GM12872 (cell line): ENCODE measurements around the gene B9D2.

Experiments used
- TF ChIP-seq, protein P1 (sequence below): IDR thresholded peaks from 3 replicates; pipeline ENCODE4 v1.5.1; 2011; ENCODE audit warnings: low read depth, mild to moderate bottlenecking, low read length, moderate library complexity; ENCODE audit not compliant: insufficient read depth

B9D2 gene

DNA sequence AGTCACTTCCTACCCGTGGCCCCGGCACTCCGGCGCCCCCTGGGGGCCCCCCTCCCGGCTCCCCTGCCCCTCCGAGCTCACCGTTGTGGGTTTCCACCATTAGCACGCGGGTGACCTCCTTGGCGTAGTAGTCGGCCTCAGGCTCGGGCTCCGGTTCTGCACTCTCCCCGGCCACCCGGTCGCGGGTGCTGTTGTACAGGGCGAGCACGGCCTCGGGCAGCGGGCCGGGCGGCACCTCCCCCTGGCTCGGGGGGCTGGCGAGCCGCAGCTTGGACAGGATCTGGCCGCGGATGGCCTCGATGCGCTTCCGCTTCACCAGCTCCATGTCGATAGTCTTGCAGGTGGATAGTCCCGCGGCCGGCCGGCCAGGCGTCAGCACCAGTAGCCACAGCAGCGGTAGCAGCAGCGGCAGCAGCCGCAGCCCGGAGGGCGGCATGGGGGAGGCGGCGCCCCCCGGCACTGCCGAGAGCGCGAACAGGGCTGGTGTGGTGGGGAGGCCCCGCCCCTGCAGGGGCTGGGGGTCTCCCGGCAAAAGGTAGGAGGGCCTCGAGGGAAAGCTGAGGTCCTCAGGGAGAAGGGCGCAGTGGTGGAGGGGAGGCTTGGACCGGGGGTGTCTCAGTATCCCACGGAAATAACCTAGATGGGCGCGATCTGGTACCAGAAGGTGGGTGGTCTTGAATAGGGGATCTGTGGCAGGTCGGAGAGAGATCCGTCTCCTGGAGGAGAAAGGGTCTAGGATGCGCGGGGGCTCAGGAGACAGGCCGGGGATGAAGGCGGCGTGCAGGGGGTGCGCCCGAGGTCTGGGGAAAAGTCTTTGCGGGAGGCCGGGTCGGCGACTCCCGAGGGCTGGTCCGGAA lies 11.1 kb downstream of the B9D2 start:
- TF ChIP-seq, protein P1, sequence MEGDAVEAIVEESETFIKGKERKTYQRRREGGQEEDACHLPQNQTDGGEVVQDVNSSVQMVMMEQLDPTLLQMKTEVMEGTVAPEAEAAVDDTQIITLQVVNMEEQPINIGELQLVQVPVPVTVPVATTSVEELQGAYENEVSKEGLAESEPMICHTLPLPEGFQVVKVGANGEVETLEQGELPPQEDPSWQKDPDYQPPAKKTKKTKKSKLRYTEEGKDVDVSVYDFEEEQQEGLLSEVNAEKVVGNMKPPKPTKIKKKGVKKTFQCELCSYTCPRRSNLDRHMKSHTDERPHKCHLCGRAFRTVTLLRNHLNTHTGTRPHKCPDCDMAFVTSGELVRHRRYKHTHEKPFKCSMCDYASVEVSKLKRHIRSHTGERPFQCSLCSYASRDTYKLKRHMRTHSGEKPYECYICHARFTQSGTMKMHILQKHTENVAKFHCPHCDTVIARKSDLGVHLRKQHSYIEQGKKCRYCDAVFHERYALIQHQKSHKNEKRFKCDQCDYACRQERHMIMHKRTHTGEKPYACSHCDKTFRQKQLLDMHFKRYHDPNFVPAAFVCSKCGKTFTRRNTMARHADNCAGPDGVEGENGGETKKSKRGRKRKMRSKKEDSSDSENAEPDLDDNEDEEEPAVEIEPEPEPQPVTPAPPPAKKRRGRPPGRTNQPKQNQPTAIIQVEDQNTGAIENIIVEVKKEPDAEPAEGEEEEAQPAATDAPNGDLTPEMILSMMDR: peak; percentile 83

DNA sequence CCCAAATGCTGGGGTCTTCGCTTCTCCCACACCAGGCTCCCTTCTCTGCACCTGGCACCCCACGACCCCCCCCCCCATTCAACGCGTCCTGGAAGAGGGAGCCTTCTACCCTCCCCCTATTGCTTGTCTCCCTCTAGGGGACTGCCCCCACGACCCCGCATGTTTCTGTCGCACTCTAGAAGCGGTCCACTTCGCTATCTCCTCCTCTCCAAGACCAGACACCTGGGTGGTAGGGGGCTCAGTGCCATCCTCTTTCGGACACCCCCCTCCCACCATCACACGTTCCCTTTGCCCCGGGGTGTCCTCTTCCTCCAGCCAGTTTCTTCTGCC lies 11.7 kb downstream of the B9D2 start:
- TF ChIP-seq, protein P1: no peak

DNA sequence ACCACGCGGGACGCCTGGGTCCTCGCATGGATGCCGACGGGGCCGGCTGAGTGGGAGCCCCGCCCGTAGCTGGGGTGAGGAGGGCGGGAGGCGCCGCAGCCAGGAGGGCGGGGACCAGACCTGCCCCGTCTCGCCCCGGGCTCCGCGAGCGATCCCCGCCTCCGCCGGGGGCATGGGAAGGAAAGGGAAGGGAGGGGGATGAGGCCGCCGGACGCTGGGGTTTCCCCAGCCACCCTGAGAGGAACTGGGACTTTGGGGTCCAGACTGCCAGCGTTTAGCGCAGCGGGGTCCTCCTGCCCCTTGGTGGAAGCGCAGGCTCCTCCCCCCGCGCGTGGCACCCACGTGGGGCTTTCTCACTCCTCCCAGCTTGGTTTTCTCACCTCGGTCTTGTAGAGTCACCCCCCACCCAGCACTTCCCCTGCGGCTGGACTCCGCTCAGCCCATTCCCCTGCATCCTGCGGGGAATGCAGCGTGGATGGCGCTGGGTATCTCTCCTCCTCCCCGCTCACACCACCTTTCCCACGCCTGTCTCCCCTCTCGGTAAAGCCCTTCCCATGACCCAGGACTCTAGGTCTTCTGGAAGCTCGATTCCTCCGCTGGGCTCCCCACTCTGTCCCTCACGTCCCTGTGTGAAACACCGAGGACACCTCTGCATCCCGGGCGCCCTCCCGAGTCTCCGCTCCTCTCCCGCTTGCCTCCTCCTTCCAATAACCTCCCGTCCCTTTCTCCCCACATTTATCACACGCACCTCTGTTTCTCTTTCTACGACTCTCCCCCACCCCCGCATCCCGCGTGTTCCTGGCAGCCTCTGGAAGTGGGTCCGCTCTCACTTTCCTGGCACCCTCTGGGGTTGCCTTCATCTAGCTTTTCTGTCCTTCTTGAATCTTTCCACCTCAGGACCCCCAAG lies 12.4 kb downstream of the B9D2 start:
- TF ChIP-seq, protein P1: no peak

DNA sequence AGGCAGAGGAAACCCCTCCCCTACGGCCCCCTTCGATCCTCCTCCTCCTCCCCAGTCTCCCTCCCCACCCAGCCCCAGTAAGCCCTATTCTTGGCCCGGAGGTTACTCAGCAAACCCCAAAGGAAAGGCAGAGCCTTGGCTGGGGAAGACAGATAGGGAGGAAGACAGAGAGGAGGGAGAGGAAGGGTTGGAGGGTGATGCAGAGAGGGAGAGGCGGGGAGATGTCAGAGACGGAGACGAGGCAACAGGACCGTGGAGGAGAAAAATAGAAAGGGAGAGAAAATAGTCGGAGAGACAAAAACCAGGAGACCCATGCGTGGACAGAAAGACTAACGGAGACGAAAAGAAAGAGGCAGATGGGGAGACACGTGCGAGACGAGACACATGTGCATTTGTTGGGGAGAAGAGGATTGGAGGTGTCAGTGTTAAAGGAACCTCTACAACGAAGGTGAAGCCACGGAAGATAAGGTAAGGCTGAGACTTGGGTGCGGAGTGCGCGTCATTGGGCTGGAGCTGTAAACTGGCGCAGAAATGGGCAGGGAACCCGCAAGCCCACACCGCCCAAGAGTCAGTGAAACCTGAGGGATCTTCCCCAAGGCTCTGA lies 13.1 kb downstream of the B9D2 start:
- TF ChIP-seq, protein P1: no peak

DNA sequence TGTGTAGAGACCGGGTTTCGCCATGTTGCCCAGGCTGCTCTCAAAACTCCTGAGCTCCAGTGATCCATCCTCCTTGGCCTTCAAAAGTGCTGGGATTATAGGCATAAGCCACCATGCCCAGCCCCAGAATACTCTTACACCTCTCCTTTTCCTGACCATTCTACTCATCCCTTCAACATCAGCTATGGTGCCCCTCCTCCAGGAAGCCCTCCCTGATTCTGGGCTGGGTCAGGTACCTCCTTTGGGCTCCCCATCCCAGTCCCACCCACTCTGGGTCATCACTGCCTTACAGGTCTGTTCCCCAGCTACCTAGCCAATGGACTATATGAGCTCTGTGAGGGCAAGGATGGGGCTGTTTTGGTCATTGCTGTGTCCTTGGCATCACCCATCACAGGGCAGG lies 19.8 kb downstream of the B9D2 start:
- TF ChIP-seq, protein P1: no peak

DNA sequence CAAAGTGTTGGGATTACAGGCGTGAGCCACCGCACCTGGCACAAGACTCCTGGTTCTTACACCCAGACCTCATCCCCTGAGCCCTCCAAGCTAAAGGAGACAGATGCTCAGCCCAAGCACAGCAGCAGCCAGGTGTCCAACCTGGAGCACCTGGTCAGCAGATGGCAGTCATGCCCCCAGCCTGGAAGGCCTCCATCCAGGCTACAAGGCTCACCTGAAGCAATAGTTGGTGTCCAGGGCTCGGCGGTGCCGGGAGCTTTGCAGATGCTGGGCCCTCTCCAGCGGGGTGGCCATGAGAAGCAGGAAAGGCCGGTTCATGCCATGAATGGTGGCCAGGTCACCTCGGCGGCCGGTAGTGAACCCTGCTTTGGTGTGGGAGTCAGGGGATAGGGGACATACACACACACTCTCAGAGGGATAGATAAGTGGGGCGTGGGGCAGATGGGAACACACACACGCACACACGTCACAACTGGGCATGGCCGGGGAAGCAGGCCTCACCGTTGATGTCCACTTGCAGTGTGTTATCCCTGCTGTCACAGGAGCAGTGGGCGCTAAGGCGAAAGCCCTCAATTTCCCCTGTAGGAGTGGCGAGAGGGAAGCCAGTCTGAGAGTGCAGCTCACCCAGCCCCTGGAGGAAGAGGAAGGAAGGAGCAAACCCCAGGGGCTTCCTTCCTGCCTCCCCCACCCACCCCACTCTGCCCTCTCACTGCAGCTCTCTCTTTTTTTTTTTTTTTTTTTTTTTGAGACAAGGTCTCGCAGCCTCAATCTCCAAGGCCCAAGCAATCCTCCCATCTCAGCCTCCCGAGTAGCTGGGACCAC lies 22.1 kb downstream of the B9D2 start:
- TF ChIP-seq, protein P1: no peak
